ENCODE data around the gene DOK5. TPM values are rescaled to one million over a fixed set of nuclear protein-coding genes. Genes with fewer than 3 reads are reported as not detected.

Gene DOK5
- total RNA-seq, 2 experiments from 2014 or later = not detected

DNA sequence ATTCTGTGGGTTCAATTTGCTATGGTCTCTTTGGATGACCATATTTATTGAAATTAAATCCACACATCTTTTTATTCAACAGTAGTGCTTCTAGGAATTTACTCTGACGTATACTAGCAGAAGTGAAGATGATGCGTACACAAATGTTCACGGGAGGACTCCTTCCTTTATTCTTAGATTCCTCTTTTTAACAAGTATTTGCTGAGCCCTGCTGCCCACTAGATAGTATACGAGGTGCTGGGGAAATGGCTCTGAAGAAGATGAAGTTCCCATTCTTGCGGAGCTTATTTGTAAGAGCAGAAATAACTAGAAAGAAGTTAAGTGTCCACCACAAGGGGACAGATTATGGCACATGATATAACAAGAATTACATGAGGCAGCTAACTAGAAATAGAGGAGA, 145.2 kb downstream of the DOK5 start:
- TF ChIP-seq EZH2phosphoT487 (IDR thresholded peaks at IDR 0.05; ENCODE audit: borderline replicate concordance, low read depth, low read length) (no peak), CTCF (conservative IDR thresholded peaks at IDR 0.05; ENCODE audit: low read length) (no peak)
- Histone ChIP-seq H3K4me2 (ENCODE audit: low read length) (no peak overlapping the region), H3K9me2 (ENCODE audit: insufficient read depth, low read length) (no peaks in the 10 kb centered on the region), H3K9me3 (ENCODE audit: low read length) (no peaks in the 10 kb centered on the region), H2AFZ (ENCODE audit: low read length) (no peak overlapping the region), H3K4me1 (ENCODE audit: insufficient read depth, low read length, poor library complexity, severe bottlenecking) (no peaks in the 10 kb centered on the region), H3K79me2 (ENCODE audit: insufficient read depth, low read depth, low read length) (no peaks in the 10 kb centered on the region), H3K36me3 (ENCODE audit: insufficient read depth, low read length) (no peaks in the 10 kb centered on the region), H3K4me3 (ENCODE audit: low read depth, low read length, poor library complexity, severe bottlenecking) (no peak overlapping the region), H4K20me1 (ENCODE audit: insufficient read depth, low read length) (no peaks in the 10 kb centered on the region), H3K27ac (ENCODE audit: low read depth, low read length, poor library complexity, severe bottlenecking) (no peak overlapping the region)
- no TSS peak for BruUV-seq (replicated peaks)
- ChIA-PET POLR2A (interaction anchor here (0.6 kb wide), 1 partner anchor 14 kb away, joined by 4 read pairs; no protein-coding TSS in a partner anchor), CTCF (ENCODE audit: unreplicated experiment) (no interaction called here)
- DNase-seq (ENCODE audit: low spot score) = no peak
- intact Hi-C loops (cut with micrococcal nuclease; ENCODE audit: unreplicated experiment) = no loop called here

DNA sequence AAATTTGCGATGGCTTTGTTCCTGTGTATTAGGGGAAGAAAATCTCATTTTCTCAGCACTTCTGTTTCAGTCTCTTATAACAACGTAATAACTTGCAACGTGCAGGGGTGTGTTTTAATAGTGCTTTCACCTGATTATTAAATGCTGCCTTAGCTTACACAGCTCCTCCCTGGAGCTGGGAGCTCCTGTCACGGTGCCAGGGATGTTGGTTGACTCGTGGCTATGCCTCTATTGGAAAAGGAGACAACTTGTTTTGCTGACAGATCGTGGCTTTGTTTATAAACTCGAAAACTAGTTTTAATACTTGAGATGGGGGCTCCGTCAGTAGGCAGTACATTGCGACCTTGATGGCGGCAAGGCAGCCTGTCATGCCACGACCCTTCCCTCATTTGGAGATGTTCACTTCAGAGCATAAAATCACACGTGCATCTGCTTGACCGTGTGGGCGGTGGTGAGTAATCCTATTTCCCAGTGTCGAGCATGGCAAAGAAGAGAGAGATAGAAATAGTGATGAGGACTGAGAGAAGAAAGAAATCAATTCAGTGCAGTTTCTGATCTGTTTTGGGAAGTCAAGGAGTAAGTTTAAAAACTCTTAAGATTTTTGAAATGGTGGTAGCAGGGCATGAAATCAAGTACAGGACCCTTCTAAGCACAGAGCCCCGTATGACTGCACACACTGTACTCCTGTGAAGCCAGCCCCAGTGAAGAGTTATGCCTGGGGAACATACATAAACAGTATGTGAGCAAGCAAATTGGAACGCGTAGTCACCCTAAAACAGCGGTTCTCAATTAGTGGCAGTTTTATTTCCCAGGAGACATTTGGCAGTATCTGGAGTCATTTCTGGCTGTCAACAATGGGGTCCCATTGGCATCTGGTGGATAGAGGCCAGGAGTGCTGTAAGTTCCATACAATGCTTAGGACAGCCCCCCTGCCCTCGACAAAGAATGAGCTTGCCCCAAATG, 147.2 kb downstream of the DOK5 start:
- no peaks in the 10 kb centered on the region for H3K9me3 ChIP-seq (ENCODE audit: low read length)
- H3K9me2 ChIP-seq (ENCODE audit: insufficient read depth, low read length) = no peaks in the 10 kb centered on the region
- H2AFZ ChIP-seq (ENCODE audit: low read length) = no peak overlapping the region
- ChIA-PET CTCF (ENCODE audit: unreplicated experiment) (no interaction called here), POLR2A (interaction anchor here (1.1 kb wide), 1 partner anchor 101 kb away, joined by 3 read pairs; no protein-coding TSS in a partner anchor)
- H3K4me2 ChIP-seq (ENCODE audit: low read length) = no peak overlapping the region
- intact Hi-C loops (cut with micrococcal nuclease; ENCODE audit: unreplicated experiment) = no loop called here
- no peak overlapping the region for H3K4me3 ChIP-seq (ENCODE audit: low read depth, low read length, poor library complexity, severe bottlenecking)
- no peak for TF ChIP-seq CTCF (conservative IDR thresholded peaks at IDR 0.05; ENCODE audit: low read length)
- no peak for TF ChIP-seq EZH2phosphoT487 (IDR thresholded peaks at IDR 0.05; ENCODE audit: borderline replicate concordance, low read depth, low read length)
- no TSS peak for BruUV-seq (replicated peaks)
- no peak for DNase-seq (ENCODE audit: low spot score)
- no peaks in the 10 kb centered on the region for H3K36me3 ChIP-seq (ENCODE audit: insufficient read depth, low read length)
- H3K4me1 ChIP-seq (ENCODE audit: insufficient read depth, low read length, poor library complexity, severe bottlenecking) = no peaks in the 10 kb centered on the region
- H3K27ac ChIP-seq (ENCODE audit: low read depth, low read length, poor library complexity, severe bottlenecking) = no peak overlapping the region
- H3K79me2 ChIP-seq (ENCODE audit: insufficient read depth, low read depth, low read length) = no peaks in the 10 kb centered on the region
- H4K20me1 ChIP-seq (ENCODE audit: insufficient read depth, low read length) = no peaks in the 10 kb centered on the region

DNA sequence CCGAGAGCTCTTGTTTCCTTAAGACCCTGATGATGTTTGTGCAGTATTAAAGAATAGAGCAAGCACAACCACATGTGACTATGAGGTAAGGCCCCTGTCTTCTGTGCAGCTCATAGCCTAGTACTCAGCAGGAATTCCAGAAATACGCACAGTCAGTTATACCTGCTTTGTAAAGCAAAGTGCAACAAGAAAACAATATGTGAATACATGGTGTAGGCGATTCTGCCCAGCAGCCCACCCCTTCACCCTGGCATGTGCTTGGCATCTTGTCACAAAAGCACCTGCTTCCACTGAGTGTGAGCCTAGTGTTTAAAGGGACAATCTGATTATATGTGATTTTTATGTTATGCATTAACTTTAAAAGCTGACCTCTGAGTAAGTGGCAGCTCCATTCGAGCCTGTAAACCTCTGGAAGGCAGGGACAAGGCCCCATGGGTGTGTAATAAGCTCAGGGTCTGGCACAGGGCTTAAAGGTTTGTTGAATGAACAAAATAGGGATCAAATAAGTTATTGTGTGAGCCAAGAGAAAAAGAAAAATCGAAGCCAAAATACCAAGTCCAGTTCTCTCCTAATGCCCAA, 148.7 kb downstream of the DOK5 start:
- no peak overlapping the region for H3K4me2 ChIP-seq (ENCODE audit: low read length)
- no peaks in the 10 kb centered on the region for H4K20me1 ChIP-seq (ENCODE audit: insufficient read depth, low read length)
- CTCF ChIA-PET (ENCODE audit: unreplicated experiment) = no interaction called here
- H3K36me3 ChIP-seq (ENCODE audit: insufficient read depth, low read length) = no peaks in the 10 kb centered on the region
- H3K9me2 ChIP-seq (ENCODE audit: insufficient read depth, low read length) = no peaks in the 10 kb centered on the region
- TF ChIP-seq CTCF (conservative IDR thresholded peaks at IDR 0.05; ENCODE audit: low read length) (no peak), EZH2phosphoT487 (IDR thresholded peaks at IDR 0.05; ENCODE audit: borderline replicate concordance, low read depth, low read length) (no peak)
- DNase-seq (ENCODE audit: low spot score) = no peak
- no peak overlapping the region for H2AFZ ChIP-seq (ENCODE audit: low read length)
- no peaks in the 10 kb centered on the region for H3K9me3 ChIP-seq (ENCODE audit: low read length)
- H3K27ac ChIP-seq (ENCODE audit: low read depth, low read length, poor library complexity, severe bottlenecking) = no peak overlapping the region
- POLR2A ChIA-PET = no interaction called here
- H3K79me2 ChIP-seq (ENCODE audit: insufficient read depth, low read depth, low read length) = no peaks in the 10 kb centered on the region
- BruUV-seq (replicated peaks) = no TSS peak
- H3K4me3 ChIP-seq (ENCODE audit: low read depth, low read length, poor library complexity, severe bottlenecking) = no peak overlapping the region
- intact Hi-C loops (cut with micrococcal nuclease; ENCODE audit: unreplicated experiment) = no loop called here
- H3K4me1 ChIP-seq (ENCODE audit: insufficient read depth, low read length, poor library complexity, severe bottlenecking) = no peaks in the 10 kb centered on the region

Data from OCI-LY7 (cell line).